MCF 10A (cell line): ENCODE results near the gene SLC6A19. TPM values are rescaled to one million over a fixed set of nuclear protein-coding genes. Genes with fewer than 3 reads are reported as not detected.

ENCODE experiments used
- BruUV-seq: library from RNA; stranded (reverse); fragments of 400-500 nt; replicated peaks from 2 replicates; lab custom pipeline; 2021; lab: Mats Ljungman, UMichigan
- CTCF ChIA-PET: fragments of 300-600 bp; sonication (Branson Sonifier 250); formaldehyde crosslinking; extraction: SDS; loops from one replicate; lab custom pipeline; 2021; ENCODE audit warnings: antibody characterized with exemption, inconsistent platforms; lab: Yijun Ruan, JAX
- POLR2A ChIA-PET: fragments of 300-600, 350-650 bp; sonication (Branson Sonifier 250); formaldehyde crosslinking; extraction: SDS; loops from one replicate; lab custom pipeline; 2020; ENCODE audit warnings: antibody characterized with exemption, inconsistent platforms; lab: Yijun Ruan, JAX
- DNase-seq: peaks from one replicate; pipeline ENCODE4 v3.0.0-alpha.2; 2018; ENCODE audit not compliant: unreplicated experiment
- H3K27ac Mint-ChIP-seq: one replicate; pipeline ENCODE4 v1.8.0; 2022; ENCODE audit warnings: mild to moderate bottlenecking, low read depth, mixed read lengths; ENCODE audit not compliant: unreplicated experiment
- H3K27me3 Mint-ChIP-seq: one replicate; pipeline ENCODE4 v1.8.0; 2022; ENCODE audit warnings: mixed read lengths; ENCODE audit not compliant: insufficient read depth, unreplicated experiment
- H3K36me3 Mint-ChIP-seq: one replicate; pipeline ENCODE4 v1.8.0; 2022; ENCODE audit warnings: mild to moderate bottlenecking, moderate library complexity, mixed read lengths; ENCODE audit not compliant: insufficient read depth, unreplicated experiment
- H3K4me1 Mint-ChIP-seq: one replicate; pipeline ENCODE4 v1.8.0; 2022; ENCODE audit warnings: mixed read lengths; ENCODE audit not compliant: insufficient read depth, unreplicated experiment
- H3K4me3 Mint-ChIP-seq: one replicate; pipeline ENCODE4 v1.8.0; 2022; ENCODE audit warnings: mild to moderate bottlenecking, moderate library complexity, mixed read lengths; ENCODE audit not compliant: unreplicated experiment
- H3K9me3 Mint-ChIP-seq: one replicate; pipeline ENCODE4 v1.8.0; 2022; ENCODE audit warnings: mixed read lengths; ENCODE audit not compliant: unreplicated experiment
- intact Hi-C: fragments of 100-400 bp; cut with micrococcal nuclease; formaldehyde crosslinking; loops from 2 replicates; pipeline ENCODE4 v1.14.1; 2022
- total RNA-seq: library from RNA; stranded (reverse); gene quantifications from 2 replicates; pipeline ENCODE4 v1.2.3, GENCODE V29; 2022
- TF ChIP-seq, protein P1 (sequence below): fragments of 200-600 bp; IDR thresholded peaks from one replicate; pipeline ENCODE4 v1.8.0; 2022; ENCODE audit warnings: antibody characterized with exemption, mild to moderate bottlenecking; ENCODE audit not compliant: unreplicated experiment

The SLC6A19 gene
- total RNA-seq, 1 experiment from 2014 or later = not detected

DNA sequence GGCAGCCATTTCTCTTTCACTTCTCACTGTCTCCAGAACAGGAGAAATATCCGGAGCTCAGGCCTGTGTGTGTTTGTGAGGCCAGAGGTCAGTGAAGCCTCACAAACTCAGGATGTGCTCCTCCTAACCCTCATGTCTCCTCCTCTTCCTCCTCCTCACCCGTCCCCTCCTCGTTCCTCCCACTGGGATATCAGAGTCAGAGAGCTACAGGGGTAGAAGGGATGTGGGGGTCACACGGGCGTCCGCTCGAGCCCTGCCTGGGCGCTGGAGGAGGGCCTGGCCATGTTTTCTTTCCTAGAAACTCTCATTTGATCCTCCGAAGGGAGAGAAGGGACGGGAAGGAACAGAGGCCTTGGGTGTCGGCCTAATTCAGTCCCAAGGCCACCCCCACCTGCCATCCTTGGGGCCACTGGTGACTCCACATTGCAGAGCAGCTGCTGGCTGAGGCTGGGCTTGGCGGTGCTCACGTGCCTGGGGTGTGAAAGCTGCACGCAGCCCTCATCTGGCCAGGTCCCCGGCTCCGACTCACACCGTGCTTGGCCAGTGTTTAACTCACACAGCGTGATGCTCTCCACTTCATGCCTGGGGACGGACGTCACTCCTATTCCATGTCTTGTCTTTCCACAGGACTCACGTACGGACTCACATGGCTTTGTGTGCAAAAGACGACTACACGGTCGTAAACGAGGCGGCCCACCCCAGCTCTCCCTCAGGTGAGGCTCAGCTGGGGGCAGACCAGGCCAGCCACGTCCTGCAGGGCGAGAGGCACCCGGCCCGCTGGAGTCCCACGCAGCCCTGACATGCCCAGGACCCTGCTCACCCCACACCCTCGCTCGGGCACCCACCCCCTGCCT, 22.6 kb upstream of the SLC6A19 start:
- ChIA-PET POLR2A (no interaction called here), CTCF (no interaction called here)
- H3K9me3 Mint-ChIP-seq = no peaks in the 10 kb centered on the region
- no peaks in the 10 kb centered on the region for H3K27me3 Mint-ChIP-seq
- no peaks in the 10 kb centered on the region for H3K4me1 Mint-ChIP-seq
- intact Hi-C loops = no loop called here
- H3K4me3 Mint-ChIP-seq = no peak overlapping the region
- H3K36me3 Mint-ChIP-seq = no peaks in the 10 kb centered on the region
- BruUV-seq = no TSS peak
- DNase-seq = no peak
- TF ChIP-seq, protein P1, sequence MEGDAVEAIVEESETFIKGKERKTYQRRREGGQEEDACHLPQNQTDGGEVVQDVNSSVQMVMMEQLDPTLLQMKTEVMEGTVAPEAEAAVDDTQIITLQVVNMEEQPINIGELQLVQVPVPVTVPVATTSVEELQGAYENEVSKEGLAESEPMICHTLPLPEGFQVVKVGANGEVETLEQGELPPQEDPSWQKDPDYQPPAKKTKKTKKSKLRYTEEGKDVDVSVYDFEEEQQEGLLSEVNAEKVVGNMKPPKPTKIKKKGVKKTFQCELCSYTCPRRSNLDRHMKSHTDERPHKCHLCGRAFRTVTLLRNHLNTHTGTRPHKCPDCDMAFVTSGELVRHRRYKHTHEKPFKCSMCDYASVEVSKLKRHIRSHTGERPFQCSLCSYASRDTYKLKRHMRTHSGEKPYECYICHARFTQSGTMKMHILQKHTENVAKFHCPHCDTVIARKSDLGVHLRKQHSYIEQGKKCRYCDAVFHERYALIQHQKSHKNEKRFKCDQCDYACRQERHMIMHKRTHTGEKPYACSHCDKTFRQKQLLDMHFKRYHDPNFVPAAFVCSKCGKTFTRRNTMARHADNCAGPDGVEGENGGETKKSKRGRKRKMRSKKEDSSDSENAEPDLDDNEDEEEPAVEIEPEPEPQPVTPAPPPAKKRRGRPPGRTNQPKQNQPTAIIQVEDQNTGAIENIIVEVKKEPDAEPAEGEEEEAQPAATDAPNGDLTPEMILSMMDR = no peak
- H3K27ac Mint-ChIP-seq = no peak overlapping the region

DNA sequence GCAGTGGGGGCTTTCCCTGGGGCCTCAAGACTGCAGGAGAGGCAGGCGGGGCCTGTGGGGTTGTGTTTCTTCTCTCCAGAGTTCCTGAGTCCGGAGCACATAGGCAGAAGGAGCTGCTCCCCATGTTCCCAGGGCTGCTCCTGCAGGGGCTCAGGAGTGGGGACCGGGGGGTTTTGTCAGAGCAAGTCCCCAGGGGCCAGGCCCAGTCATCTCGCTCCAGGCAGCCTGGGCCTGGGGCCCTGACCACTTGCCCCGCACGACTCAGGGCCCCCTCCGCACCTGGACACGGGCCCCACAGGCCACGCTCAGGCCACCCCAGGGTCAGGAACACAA, 22.0 kb upstream of the SLC6A19 start:
- Mint-ChIP-seq H3K9me3 (no peaks in the 10 kb centered on the region), H3K27ac (no peak overlapping the region), H3K4me1 (no peaks in the 10 kb centered on the region), H3K27me3 (no peaks in the 10 kb centered on the region), H3K4me3 (no peak overlapping the region), H3K36me3 (no peaks in the 10 kb centered on the region)
- BruUV-seq = no TSS peak
- intact Hi-C loops = no loop called here
- no peak for DNase-seq
- CTCF ChIA-PET = no interaction called here
- POLR2A ChIA-PET = no interaction called here
- TF ChIP-seq, protein P1 = no peak

DNA sequence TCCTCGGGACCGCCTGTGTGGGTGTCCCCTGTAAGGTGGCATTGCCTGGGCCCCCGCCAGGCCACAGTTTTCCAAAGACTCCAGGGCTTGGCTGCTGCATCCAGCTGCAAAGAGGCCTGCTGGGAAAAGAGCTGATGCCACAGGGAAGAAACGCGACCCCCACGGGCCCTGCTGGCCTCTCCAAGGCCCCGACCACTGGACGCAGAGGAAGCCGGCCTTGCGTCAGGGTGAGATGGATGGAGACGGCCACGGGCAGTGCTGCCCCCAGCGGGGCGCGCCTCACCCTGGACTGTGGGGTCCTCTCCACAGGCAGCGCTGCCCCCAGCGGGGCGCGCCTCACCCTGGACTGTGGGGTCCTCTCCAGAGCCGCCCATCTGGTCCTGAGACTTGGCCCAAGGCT, 21.3 kb upstream of the SLC6A19 start:
- DNase-seq = no peak
- H3K9me3 Mint-ChIP-seq = no peaks in the 10 kb centered on the region
- H3K4me3 Mint-ChIP-seq = no peak overlapping the region
- intact Hi-C loops = no loop called here
- ChIA-PET CTCF (no interaction called here), POLR2A (no interaction called here)
- TF ChIP-seq, protein P1 = no peak
- H3K27ac Mint-ChIP-seq = no peak overlapping the region
- no TSS peak for BruUV-seq
- no peaks in the 10 kb centered on the region for H3K27me3 Mint-ChIP-seq
- no peaks in the 10 kb centered on the region for H3K4me1 Mint-ChIP-seq
- no peaks in the 10 kb centered on the region for H3K36me3 Mint-ChIP-seq

DNA sequence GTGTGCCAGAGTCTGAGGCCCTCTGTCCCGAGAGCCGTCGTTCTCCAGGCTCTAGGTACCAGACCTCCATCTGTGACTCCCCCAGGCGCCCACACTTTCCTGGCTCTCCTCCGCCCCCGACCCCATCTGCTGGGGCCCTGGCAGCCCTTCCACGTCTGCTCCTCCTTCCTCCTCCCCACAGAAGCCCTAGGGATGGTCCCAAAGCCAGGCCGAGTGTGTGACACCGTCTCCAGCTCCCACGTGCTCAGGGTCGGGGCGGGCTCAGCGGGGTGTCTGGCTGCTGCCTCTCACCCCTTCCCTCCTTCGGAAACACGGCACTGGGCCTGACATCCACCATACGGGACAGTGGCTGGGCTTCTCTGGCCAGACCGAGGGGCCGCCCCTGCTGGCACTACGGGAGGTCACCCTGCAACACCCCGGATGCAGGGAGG, 20.5 kb upstream of the SLC6A19 start:
- H3K4me1 Mint-ChIP-seq = no peaks in the 10 kb centered on the region
- H3K27me3 Mint-ChIP-seq = peaks cover 3% of the 10 kb centered on the region
- no peak overlapping the region for H3K27ac Mint-ChIP-seq
- TF ChIP-seq, protein P1 = no peak
- POLR2A ChIA-PET = no interaction called here
- DNase-seq = no peak
- H3K36me3 Mint-ChIP-seq = no peaks in the 10 kb centered on the region
- CTCF ChIA-PET = interaction anchor here (0.6 kb wide), 1 partner anchor 907 kb away, joined by 3 read pairs; no protein-coding TSS in a partner anchor
- H3K9me3 Mint-ChIP-seq = no peaks in the 10 kb centered on the region
- intact Hi-C loops = no loop called here
- BruUV-seq = no TSS peak
- no peak overlapping the region for H3K4me3 Mint-ChIP-seq
